HG03196 (cell line): ENCODE results near the gene OPCML.

Experiments used
- ATAC-seq: cut with Tn5 transposase; IDR thresholded peaks from one replicate; pipeline ENCODE4 v1.9.1; 2021; ENCODE audit not compliant: unreplicated experiment

Gene OPCML

DNA sequence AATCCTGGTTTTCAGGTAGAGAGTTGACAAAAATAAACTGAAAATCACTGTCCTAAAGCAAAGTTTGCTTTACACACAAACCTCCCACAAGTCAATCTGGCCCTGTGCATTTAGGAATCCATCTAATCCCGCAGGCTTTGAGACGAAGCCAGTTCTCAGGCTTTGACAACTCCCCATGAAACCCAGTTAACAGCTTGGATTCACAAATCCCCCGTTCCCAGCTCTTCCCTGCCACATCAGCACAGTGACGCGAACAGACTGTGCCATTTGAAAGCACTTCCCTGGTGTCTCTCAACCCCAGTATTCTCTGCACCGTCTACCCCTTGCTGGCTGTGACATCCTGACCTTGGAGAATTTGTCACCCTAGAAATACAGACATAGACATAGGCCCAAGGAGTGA lies 117.8 kb downstream of the OPCML start:
- no peak for ATAC-seq

DNA sequence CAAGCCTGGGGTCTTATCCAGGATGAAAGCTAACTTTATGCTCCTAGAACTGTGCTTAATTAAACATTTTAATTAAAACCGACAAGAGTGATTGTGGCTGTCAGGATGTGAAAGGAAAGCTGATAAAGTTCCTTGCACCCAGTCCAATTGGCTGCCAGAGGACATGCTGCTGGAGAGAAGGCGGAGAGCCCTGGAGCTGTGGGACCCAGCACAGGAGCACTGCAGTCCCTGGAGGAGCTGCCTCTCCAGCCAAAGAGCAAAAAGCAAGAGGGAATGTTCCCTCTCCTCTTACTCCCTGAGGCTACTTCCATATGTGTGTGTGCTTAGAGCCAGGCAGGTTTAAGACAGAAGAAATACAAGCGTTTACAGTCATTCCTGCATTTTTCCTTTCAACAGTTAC lies 118.6 kb downstream of the OPCML start:
- no peak for ATAC-seq

DNA sequence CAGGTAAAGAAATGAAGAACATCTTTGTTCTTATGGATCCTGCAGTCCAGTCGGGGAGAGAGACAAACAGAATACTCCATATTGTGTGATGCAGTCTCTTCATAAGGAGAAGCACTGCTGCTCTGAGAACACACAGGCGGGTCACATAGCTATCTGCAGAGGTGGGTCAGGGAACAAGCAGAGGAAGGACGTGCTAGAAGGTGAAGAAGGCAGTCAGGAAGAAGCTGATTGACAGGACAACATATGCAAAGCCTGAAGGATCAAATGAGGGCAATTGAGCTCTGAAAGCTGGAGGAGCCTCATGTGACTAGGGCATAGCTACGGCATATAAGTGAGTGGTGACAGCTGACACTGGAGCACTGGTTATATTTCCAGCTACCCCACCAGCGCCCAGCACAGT lies 122.5 kb downstream of the OPCML start:
- ATAC-seq: no peak

DNA sequence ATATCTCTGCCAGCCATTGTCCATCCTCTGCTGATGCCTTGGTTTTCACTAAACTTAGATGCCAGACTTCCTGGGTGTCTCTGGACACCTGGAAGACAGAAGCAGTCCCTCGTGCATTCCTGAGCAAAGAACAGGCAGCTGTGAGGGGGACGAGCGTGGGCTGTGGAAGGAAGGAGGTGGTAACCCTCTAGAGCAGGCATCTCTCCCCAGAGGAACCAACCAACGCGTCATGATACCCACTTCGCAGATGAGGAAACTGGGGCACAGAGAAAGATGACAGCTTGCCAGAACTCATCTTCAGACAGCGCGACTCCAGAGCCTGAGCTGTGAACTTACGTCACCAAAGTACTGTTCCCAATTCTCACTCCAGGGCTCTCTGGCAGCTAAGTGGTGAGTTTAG lies 123.4 kb downstream of the OPCML start:
- no peak for ATAC-seq

DNA sequence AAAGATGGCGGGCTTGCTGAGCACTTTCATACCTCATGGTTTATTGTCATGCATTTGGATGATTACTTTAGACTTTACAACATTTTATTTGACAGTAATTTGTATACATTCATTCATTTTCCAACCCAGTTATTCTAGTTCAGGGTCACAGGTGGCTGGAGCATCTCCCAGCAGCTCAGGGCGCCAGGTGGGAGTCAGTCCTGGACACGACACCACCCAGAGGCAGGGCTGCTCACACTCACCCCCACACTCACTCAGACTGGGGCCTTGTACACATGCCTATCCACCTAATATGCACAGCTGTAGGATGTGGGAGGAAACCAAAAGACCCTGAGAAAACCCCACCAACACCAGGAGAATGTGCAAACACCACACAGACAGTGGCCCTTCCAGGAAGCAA lies 123.9 kb downstream of the OPCML start:
- ATAC-seq: no peak

DNA sequence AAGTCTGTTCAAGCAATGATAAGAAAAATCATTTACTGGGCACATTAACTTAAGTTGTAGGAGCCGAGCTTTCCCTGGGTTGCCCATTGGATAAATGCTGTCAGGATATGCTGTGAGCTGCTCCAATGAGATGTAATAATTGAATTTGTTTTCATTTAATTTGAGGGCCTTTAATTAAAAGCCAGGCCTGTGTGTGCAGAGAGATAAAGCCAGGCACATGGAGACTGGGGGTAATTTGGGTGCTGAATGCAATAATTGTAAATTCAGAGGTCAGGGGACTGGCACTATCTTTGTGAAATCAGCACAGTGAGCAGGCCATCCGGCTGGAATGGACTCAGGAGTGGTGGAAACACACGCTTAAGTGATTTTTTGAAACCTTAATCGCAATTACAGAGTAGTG lies 125.8 kb downstream of the OPCML start:
- ATAC-seq: no peak

DNA sequence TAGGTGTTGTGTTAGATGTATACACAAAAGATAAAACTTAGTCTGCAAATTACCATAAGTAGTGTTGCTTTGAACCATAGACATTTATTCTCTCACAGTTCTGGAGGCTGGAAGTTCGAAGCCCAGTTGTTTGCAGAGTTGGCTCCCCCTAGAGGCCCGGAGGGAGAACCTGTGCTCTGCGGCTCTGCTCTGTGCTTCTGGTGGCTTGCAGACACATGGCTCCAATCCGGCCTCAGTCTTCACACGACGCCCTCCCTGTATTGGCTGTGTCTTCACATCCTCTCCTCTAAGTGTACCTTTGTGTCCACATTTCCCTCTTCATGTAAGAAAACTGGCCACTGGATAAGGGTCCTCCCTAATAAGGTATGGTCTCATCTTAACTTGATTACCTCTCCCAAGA lies 128.4 kb downstream of the OPCML start:
- no peak for ATAC-seq

DNA sequence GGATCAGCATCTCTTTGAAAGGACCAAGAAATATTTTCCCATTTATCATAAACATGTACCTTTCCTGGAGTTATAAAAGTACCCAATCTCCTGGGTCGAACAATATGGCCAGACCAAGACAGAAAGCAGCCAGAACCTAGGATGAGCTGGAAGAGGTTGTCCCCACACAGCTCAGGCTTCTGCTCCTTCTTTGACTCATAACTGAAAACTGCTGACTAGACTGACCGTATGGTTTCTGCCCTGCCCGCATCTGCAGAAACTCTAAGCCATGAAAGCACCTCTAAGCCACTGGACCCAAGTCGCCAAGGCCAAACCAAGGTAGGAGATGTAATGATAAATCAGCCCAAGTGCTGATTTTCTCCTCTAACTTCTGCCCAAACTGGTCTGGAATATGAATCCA lies 129.8 kb downstream of the OPCML start:
- ATAC-seq: no peak

DNA sequence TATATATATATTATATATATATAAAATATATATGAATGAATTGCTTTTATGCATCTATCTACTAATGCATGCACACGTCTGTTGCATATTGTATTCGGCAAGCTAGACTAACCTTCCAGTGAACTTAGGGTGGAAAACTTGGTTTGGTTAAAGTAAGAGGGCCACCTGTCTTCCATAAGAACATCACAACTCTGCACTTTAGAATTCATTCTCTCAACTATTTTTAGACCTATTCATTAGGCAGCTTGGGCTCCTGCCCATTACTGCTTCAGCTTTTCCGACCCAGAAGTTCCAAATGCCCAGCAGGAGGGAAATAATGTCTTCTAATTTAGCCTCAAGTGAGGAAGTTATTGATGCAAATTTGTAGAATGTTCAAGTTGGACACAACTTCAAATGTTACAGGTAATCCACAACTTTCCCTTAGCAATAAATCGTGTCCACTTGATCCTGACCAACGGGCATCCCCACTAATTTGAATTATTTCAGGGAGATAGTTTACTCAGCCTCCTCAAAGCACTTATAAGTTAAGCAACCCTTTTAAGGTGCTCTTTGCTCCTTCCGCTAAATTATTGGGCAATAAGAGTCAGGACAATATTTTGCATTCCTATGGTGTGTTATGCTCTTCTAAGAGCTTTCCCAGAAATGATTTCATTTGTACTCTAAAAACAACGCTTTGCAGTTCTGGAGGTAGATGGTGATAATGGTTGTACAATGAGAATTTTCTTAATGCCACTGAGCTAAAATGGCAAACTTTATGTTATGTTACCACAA lies 132.3 kb downstream of the OPCML start:
- ATAC-seq: no peak

DNA sequence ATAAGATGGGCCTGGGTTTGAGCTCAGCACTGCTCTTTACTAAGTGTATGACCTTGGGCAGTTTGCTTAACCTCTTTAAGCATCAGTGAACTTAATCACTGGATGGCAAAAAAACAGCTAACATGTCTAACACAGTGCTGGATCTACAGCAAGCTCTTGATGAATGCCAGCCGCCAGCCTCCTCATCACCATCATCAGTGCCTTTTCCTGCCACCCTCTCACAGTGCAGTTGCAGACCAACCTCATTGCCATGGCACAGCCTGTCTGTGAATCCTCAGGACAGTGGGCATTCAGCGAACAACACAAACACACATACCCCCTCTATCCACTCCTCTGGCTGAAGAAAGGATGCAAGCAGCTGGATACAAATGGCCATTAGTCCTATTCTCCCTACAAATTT lies 133.0 kb downstream of the OPCML start:
- ATAC-seq: no peak

DNA sequence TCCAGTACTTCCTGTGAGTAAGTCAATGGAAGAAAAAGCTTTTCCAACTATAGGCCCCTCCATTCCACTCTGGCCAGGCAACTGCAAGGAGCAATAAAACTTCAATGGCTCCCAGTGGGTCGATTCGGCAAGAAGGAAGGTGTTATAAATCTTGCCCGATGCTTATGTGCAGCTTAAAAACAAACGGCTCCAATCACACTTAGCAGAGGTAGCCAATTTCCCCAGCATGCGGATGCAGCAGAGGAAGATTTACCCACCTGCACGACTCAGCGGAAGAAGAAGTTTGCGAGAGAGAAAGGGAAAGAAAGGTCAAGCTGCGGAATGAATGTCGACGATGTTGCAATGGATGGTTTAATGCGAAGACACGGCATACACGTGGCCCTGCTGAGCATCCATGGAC lies 141.5 kb downstream of the OPCML start:
- ATAC-seq: no peak

DNA sequence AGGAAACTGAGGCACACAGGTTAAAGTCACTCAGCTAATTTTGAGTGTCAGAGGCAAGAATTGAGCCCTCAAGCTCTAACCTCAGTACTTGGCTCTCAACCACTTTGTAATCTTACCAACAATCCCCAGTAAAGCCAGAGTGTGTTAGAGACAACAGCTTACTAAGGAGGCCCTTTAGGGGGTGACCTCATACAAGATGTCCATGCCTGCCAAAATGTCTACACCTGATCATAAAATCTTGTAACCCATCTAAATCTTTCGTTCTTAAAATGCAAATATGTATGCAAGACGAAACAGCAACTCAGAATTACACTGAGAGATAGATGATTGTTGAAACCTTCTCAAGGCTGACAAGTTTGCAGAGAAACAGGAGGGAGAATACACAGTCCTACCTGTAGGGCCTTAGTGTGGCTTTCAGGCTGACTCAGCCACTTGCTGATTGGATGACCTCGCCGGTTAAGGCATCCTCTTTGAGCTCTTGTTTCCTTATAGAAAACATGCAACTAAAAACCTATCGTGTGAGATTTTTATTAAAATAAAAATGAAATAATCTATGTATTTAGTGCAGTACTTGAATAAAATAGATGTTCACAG lies 143.2 kb downstream of the OPCML start:
- no peak for ATAC-seq

DNA sequence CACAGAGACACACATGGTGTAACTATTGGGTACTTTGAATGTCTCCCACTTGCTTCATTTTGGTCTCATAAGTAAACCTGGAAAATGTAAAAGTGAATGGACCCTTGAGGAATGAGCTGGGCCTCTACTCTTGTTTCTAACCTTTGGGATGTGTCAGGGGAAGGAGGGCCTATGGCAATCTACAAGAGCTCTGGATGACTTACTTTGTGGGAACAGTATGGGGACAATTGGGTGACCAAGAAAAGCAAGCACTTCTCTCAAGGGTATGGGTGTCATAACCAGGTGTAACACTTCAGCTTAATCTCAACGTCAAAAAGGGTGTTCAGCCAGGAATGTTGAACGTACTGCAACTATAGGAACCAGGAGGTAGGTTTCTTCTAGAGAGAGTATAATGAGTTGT lies 144.0 kb downstream of the OPCML start:
- ATAC-seq: no peak

DNA sequence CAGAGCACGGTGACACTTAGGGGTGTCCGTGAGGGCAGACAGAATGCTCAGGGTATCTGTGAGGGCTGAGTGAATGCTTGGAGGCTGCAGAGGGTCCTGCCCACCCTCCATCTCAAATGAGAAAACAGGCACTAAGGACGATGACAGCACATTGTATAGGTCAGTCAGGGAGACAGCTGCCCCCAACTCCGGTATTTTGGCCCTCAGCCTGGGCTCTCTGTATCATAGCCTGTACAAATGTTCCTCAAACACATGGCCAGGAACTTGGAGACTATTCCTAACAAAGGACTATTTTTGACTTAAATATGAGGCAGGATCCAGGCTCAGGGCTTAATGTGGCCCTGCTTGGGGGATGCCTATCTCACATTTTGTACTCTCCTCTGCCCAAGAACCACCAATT lies 145.4 kb downstream of the OPCML start:
- no peak for ATAC-seq

DNA sequence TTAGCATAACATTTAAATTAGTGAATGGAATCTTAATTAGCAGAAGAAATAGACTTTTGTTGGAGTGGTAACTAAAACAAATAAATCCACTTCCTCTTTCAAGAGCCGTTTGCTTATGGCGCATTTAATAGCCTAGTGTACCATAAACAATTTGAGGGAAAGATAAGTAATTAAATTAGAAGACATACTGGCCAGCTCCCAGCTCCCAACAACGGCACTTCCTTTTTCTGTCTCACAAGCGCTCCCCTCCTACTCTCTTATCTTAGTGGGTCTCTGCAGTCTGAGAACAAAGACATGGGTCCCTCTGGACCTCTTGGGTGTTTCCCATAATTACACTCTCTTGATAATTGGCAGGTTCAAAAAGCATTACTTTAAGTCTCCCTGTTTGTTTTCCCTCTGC lies 146.0 kb downstream of the OPCML start:
- ATAC-seq: no peak

DNA sequence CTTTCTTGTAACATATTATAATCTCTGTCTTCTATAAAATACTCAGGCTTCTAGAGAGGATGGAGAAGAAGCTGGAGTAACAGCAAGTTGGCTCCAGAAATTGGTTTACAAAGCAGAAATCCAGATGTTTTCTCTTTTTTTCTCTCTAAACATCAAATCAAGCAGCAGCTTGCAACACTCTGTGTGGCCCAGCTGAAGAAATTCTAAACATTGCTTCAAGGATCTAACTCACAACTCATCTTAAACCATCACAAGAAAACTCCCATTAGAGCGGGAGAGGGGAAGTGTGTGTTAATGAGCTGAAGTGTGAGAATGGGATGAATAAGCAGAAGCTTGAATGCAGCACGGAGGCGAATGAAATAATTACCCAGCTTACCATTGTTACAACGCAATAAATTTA lies 146.5 kb downstream of the OPCML start:
- ATAC-seq: no peak

DNA sequence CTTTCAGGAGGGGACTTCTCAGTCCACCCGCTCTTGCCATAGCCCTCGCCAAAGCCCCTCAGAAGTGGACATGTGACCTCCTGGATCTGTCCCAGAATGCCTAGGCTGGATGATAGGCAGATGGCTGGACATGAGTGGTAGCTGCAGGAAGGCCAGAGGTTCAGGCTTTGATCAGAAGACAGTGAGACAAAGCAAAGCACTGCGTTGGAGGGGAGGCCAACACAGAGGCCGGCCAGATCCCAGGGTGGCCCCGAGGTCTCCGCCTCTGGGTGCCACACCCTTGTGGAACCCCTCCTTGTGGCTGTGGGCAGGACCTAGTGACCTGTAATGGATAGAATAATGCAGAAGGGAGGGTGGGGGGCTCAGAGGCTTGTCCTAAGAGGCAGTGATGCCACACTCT lies 147.6 kb downstream of the OPCML start:
- no peak for ATAC-seq

DNA sequence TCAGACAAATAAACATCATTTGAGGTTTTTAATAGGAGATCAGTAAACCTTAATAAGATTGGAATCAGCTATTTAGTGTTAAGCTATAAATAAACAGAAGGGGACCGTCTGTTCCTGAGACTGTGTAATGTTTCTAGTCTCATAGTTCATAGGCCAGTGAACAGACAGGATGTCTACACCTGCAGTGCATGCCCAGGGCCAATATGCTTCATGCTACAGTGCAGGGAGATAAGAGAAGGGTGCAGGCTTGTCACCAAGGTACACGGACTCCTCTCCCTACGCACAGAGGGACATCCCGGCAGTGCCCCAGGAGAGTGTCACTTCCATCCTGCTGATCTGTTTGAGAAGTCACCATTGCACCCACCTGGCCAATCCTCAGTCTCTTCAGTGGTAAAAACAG lies 148.6 kb downstream of the OPCML start:
- ATAC-seq: no peak

DNA sequence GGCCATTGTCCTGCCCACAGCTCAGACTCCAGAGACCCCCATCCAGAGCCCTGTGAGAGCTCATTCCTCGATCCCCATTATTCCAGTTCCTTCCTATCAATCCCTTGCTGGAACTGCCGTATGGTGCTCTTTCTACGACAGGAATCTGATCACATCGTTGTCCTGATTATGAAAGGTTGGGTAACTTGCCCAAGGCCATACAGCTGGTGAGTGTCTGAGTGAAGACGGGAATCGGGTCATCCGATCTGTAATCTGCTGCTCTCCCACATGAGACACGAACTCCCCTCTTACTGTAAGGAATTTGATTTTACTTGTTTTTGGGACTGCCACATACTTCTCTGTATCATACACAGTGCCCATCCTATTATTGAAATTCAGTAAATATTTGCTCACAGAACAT lies 149.1 kb downstream of the OPCML start:
- no peak for ATAC-seq

DNA sequence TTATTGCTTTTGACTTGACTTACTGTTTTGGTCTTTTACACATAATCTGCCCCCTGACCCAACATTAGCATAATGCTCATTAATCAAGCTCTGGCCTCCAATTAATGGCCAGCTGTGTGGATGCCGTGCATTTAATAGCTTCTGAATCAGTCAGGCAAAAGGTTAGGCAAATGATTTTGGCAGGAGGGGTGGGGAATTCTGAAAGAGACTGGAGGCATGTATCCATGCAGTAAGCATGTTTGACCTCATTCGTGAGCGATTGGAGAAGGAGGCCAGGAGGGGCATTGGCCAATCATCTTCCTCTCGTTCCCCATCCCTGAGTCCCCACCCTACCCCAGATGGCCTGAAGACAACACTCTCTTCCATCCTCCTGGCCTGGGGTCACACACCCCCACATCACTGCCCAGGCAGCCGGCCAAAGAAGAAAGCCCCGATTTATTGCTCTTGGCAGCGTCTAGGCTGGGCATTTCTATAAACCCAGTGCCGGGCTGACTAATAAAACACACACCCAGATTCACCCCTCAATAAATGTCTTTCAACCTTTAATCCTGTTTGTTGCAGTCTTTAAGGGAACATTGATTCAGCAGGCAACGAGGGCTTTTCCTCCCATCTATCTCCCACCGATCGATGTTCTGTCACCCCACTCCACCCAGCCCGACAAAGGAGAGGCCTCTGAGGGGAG lies 150.0 kb downstream of the OPCML start:
- no peak for ATAC-seq

DNA sequence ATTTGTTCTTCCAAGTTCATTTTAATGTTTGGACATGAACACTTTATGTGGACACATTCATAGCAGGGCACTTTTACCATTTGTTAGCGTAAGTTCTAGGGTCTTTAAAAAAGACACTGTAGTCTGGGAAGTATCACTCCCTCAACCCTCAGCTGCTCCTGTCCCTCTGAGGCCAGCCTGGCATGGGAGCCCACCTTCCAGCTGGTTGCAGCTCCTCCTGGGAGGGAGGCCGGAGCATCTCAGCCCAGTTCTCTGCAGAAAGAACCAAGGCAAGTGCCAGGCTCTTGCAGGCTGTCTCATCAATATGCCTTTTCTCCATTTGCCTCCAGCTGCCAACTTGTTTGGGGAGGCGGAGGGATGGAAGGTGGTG lies 150.6 kb downstream of the OPCML start:
- no peak for ATAC-seq

DNA sequence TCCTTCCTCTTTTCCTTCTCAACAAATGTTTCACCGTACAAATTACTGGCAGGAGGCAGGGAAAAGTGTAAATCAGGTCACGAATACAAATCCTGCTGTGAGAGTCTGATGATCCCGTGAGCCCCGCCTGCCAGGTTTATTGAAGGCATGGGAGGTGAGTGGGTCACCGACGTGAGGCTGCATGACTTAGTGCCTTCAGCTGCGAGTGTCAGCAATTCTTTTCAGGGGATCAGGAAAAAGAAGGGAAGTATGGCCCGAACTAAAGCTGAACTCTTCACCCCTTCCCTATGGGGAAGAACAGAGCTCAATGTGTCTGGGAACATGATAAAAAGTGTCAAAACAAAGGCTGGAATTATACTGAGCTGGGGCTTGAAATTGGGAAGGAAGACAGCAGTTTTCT lies 166.2 kb downstream of the OPCML start:
- ATAC-seq: no peak

DNA sequence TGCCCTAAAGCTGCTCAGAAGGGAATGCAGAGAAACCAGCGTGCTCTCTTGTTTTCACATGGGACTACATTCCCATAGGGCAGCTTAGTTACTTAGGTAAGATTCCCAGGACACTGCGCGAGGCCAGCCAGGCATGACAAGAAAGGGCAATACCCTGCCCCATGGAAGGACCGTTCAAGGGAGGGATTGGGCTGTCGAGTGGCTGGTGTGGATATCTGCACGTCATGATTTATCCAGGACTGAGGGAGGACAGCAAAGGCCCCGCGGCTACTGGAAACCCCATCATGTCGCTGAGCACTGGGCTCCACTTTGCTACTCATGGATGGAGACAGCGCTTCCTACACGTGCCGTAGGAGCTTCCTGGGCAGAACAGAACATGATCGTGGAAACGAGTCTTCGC lies 169.4 kb downstream of the OPCML start:
- no peak for ATAC-seq
